GM18861 (cell line): ENCODE measurements around the gene SCD5.

Experiments used
- ATAC-seq: cut with Tn5 transposase; IDR thresholded peaks from one replicate; pipeline ENCODE4 v1.9.1; 2021; ENCODE audit not compliant: unreplicated experiment

The SCD5 gene

GRCh38 chr4:82643994-82644733 is 154.4 kb downstream of the SCD5 start:
- ATAC-seq: no peak

GRCh38 chr4:82642331-82642730 is 156.3 kb downstream of the SCD5 start:
- no peak for ATAC-seq

- no peak for ATAC-seq
Observed at GRCh38 chr4:82640540-82640939, 158.1 kb downstream of the SCD5 start.

GRCh38 chr4:82639971-82640370 is 158.6 kb downstream of the SCD5 start:
- no peak for ATAC-seq

- ATAC-seq: no peak
Observed at GRCh38 chr4:82638479-82638878, 160.1 kb downstream of the SCD5 start.

GRCh38 chr4:82630079-82630478 is 168.5 kb downstream of the SCD5 start:
- ATAC-seq: no peak

- ATAC-seq: no peak
Observed at GRCh38 chr4:82629238-82630000, 169.2 kb downstream of the SCD5 start.

GRCh38 chr4:82626251-82626868 is 172.2 kb downstream of the SCD5 start:
- no peak for ATAC-seq

GRCh38 chr4:82624819-82625218 is 173.8 kb downstream of the SCD5 start:
- no peak for ATAC-seq

- no peak for ATAC-seq
Observed at GRCh38 chr4:82623121-82623683, 175.4 kb downstream of the SCD5 start.

GRCh38 chr4:82621251-82621650 is 177.3 kb downstream of the SCD5 start:
- no peak for ATAC-seq

- ATAC-seq: no peak
Observed at GRCh38 chr4:82620126-82620735, 178.4 kb downstream of the SCD5 start.

GRCh38 chr4:82618103-82618720 is 180.4 kb downstream of the SCD5 start:
- ATAC-seq: no peak

- no peak for ATAC-seq
Observed at GRCh38 chr4:82614838-82615449, 183.7 kb downstream of the SCD5 start.

- no peak for ATAC-seq
Observed at GRCh38 chr4:82613121-82613520, 185.5 kb downstream of the SCD5 start.

GRCh38 chr4:82611982-82612381 is 186.6 kb downstream of the SCD5 start:
- no peak for ATAC-seq

- ATAC-seq: no peak
Observed at GRCh38 chr4:82611527-82611926, 187.1 kb downstream of the SCD5 start.

- ATAC-seq: no peak
Observed at GRCh38 chr4:82610041-82610440, 188.6 kb downstream of the SCD5 start.

GRCh38 chr4:82606622-82607021 is 192.0 kb downstream of the SCD5 start:
- ATAC-seq: no peak

GRCh38 chr4:82604522-82604921 is 194.1 kb downstream of the SCD5 start:
- no peak for ATAC-seq
